HG02678 (cell line): Measurements from ENCODE around the gene PLEKHA6.

Experiments
- ATAC-seq: cut with Tn5 transposase; IDR thresholded peaks from one replicate; pipeline ENCODE4 v1.9.1; 2021; ENCODE audit warnings: mild to moderate bottlenecking, moderate library complexity; ENCODE audit not compliant: unreplicated experiment

PLEKHA6 gene

GRCh38 chr1:204265665-204266064 is 94.1 kb downstream of the PLEKHA6 start:
- ATAC-seq, result no peak

DNA sequence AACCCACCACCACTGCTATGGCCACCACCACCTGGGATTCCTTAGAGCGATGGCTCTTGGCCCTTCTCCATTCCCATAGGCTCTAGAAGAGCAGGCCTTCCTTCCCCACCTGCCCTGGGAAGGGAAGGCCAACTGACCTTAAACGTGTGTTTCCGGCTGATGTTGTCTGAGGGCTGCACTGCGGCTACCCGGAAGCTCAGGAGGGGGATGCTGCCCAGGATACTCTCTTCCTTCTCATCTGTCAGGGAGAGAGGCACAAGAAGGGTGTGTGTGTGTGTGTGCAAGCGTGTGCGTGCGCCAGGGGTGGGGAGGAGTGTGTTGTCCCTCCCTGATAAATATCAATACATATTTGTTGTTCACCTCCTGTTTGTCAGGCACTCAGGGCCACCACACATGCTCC is 94.9 kb downstream of the PLEKHA6 start:
- ATAC-seq, result no peak

DNA sequence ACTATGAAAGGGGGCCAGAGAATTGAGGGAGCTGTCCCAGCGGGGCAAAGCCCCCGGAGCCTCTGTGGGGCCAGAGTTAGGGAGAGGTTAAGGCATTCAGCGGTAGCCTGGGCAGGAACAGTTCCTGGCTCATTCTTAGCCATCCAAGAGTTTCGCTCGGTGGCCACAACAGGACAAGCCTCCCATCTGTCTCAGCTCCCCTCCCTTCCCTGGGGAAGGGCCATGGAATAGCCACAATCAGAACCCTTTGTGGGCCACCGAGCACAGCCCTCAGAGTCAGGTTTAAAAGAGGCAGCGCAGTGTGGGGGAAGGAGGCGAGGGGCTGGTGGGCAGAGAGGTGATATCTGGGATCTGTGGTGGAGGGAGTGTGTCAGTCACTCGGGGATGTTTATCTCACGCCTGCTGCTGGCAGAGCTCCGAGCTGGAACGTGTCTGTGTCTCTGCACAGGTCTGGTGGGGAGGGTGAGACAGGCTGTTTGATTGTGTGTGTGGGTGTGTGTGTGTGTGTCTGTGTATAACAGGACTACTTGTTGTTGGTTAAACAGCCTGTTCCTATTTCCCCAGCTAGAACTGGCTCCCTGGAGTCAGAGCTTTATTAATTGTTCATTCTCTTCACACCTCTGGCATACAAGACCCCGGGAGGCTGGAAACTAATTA is 96.3 kb downstream of the PLEKHA6 start:
- no peak for ATAC-seq

DNA sequence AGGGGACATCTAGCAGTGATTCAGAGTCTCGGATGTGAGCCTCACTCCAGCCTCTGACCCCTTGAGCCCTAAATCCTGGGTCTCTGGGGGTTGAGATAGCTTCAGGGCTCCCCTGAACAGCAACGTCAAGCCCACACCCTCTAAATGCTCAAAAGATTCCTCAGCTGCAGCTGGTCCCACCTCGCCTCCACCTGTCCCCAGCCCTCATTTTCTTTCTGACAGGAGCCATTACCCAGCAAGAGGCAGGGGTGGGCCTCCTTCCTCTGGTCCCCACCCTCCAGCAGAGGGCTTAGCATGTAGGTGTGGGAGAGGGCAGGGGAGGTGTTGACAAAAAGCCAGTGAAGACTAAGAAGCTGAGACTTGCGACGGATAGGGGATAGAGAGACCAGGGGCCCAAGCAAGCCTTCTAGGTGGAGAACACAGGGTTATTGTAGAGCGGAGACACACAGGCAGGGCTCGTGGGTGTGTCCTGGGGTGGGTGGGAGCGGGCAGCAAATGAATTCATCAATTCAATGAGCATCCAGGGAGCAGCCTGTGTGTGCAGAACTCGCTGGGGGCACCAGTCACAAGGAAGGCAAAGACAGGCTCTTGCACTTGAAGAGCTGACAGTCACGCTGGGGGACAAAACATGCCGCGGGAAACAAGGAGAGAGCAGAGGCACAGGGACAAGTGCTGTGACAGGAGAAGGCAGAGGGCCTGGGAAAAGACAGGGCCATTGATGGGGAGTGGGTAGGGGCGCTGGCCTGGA is 97.0 kb downstream of the PLEKHA6 start:
- ATAC-seq, result no peak

DNA sequence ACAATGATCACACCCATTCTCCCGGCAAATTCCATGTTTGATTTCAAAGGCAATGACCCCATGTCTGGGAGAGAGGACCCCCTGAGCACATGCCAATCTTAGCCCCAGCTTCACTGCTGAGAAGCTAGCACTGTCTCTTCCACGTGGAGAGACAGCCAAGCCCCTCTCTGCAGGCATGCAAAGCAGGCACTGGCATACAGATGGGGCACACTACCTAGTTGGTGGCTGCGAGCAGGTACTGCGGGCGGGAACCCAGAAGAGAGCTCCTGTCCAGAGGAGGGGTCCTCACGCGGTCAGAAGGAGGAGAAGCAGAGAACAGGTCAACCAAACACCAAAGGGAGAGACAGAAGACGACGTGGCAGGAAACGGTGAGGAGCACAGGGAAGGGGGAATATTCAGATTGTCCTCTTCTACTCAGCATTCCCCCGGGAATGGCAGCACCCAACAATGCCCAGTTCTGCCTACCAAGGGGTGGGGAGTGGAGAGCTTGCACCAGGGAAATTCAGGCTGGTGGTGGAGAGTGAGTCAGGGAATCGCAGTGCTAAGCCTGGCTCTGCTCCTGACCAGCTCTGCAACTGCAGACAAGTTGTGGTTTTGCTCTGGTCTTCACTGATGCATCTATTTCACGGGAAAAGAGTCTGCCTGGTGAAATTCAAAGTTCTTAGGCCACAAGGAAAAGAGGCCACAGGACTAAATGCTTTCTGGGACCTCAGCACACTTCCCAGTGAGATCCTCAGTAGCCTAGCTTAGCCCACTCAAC is 97.8 kb downstream of the PLEKHA6 start:
- no peak for ATAC-seq

- ATAC-seq, result no peak
Observed at GRCh38 chr1:204261266-204261665, 98.5 kb downstream of the PLEKHA6 start.

- ATAC-seq, result no peak
Observed at GRCh38 chr1:204260601-204261197, 99.0 kb downstream of the PLEKHA6 start.

DNA sequence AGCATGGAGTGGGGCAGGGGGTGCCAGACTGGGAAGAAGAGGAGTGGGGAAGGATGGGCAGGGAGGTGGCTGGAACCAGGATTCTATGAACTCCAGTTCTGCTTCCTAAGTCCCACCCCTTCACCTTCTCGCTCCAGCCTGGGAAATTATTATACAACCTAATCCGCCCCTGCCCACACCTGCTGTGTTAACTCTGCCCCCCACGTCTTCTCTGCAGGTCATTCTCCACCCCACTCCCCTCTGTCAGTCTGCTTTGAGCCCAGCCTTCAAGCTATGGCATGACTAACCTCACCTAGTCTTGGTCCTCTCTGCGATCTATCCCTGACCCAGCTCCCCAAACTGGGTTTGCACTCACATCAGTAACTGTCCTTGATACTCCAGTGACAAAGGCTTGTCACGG is 99.9 kb downstream of the PLEKHA6 start:
- no peak for ATAC-seq

DNA sequence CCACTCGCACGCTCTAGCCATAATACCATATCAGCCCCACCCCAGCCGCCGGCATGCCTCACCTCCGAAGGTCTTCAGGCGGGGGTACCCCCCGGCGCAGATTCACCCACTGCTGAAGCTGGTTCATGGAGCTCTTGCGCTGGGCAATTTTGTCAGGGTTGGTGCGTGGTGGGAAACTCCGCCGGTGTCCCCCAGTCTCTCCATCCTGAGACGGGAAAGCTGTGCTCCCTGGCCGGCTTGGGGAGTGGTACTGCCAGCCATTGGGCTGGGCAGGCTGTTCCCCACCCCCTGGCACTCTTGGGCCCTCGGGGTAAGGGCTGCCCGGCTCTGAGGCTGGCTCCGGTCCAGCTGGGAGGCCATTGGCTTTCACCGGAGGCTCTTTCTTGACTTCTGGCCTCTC is 100.5 kb downstream of the PLEKHA6 start:
- no peak for ATAC-seq

- ATAC-seq, result no peak
Observed at GRCh38 chr1:204258213-204259115, 101.3 kb downstream of the PLEKHA6 start.

GRCh38 chr1:204257446-204257845 is 102.3 kb downstream of the PLEKHA6 start:
- no peak for ATAC-seq

GRCh38 chr1:204256531-204256930 is 103.2 kb downstream of the PLEKHA6 start:
- no peak for ATAC-seq

DNA sequence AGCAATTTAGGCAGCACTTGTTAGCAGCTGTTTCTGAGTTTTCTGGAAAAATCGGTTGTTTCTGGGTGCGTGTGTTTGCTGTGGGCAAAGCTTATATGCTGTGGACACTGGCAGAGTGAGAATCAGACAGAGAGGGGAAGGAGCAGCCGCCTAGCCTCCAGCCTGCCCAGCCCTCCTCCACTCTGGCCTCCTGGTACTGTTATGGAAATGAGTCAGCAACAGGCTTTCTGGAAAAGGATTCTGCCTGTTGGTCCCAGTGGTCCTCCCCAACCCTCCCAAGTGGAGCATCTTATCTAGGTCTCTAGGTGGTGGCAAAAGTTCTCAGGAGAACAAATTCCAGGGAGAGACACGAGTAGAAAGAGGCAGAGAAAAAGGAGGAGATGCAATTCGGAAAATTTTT is 103.8 kb downstream of the PLEKHA6 start:
- no peak for ATAC-seq

DNA sequence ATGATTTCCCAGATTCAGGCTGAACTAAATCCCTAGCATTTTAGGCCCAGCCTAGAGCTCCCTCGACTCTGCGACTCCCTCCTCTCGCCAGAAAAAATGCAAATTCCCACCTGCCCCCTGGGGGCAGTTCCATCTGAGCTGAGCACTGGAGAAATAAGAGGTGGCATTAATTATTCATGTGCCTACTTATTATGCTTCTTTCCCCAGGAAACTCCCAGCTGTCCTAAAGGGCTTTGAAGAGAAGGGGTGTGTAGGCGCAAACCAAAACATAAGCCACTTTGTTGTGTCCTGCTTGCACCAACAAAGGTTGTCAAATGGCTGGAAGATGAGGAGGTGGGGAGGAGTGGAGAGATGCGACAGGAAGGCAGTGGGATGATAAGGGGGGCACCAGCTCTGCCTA is 104.5 kb downstream of the PLEKHA6 start:
- ATAC-seq, result no peak

DNA sequence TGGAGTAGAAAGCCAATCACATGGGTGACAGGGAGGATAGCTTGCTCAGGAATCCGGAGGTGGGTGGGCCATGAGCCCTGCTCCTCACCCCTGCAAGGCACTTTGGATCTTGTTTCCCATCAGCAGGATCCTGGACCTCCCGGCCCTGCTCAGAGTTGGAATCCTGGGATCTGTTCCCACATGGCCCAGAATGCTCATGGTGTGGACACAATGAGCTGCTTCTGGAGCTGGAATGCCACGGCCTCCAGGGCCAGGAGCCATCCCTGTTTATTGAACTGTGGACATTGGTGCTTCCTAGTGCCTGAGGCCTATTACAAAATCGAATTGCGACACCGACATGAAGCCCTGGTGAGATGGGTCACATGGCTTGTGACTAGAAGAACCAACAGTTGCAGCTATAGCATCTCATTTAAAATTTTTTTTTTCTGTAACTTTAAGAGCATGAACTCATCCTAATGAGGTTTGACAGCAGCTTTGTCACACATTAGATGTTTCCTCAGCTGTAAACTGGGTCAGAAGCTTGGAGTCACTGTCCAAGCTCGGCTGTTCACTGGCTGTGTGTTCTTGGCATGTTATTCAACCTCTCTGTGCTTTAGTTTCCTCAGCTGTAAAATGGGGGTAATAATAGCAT is 105.6 kb downstream of the PLEKHA6 start:
- ATAC-seq, result no peak

- no peak for ATAC-seq
Observed at GRCh38 chr1:204251926-204252689, 107.6 kb downstream of the PLEKHA6 start.

- no peak for ATAC-seq
Observed at GRCh38 chr1:204251286-204251685, 108.4 kb downstream of the PLEKHA6 start.

DNA sequence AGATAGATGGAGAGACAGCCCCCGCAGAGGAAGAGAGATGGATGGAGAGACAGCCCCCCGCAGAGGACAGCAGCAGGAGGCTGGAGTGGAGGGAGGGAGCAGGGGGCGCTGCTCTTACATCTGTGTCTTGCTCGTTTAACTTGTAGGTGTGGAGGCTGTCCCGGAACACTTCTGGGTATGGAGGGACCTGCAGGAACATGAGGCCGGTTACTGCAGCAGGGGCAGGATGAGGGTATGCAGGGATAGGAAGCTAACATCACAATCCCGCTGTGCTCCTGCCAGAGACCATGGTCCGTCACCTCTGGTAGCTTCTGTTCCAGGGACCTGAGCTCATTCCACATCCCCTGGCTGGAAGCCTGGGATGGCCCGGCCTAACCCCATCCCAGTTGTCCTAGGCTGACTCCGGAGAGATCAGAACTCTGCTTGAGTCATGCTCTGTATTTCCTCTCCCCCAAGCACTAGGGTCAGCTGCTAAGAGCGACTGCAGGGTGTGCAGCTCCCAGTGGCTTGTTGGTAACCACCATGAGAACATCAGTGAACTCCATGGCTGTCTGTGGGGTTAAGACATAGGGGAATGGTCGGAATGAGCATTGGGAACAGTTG is 109.2 kb downstream of the PLEKHA6 start:
- ATAC-seq, result no peak
